Mesothelial cell of epicardium (in vitro differentiated cells): ENCODE measurements around the gene SEBOX. TPM values are rescaled to one million over a fixed set of nuclear protein-coding genes. Genes with fewer than 3 reads are reported as not detected.
A peak's percentile ranks its signal among the peaks of the same experiment; 100 is the strongest.

Experiments
- DNase-seq, 2 experiments: peaks; one replicate each; pipeline ENCODE4 v3.0.0; 2021; ENCODE audit warnings: low spot score in 2 of 2; ENCODE audit not compliant: unreplicated experiment in 2 of 2
- H3K27ac Mint-ChIP-seq: 2 replicates; pipeline ENCODE4 v1.8.0; 2021; ENCODE audit warnings: mixed read lengths
- H3K27me3 Mint-ChIP-seq: 2 replicates; pipeline ENCODE4 v1.8.0; 2021; ENCODE audit warnings: low read depth, mixed read lengths
- H3K36me3 Mint-ChIP-seq: 2 replicates; pipeline ENCODE4 v1.8.0; 2021; ENCODE audit warnings: mixed read lengths
- H3K4me1 Mint-ChIP-seq: 2 replicates; pipeline ENCODE4 v1.8.0; 2021; ENCODE audit warnings: mixed read lengths
- H3K4me3 Mint-ChIP-seq: 2 replicates; pipeline ENCODE4 v1.8.0; 2021; ENCODE audit warnings: mild to moderate bottlenecking, moderate library complexity, mixed read lengths
- H3K9me3 Mint-ChIP-seq: 2 replicates; pipeline ENCODE4 v1.8.0; 2021; ENCODE audit warnings: mixed read lengths
- CTCF ChIP-seq: fragments of 200-600 bp; sonication (generic); IDR thresholded peaks from one replicate; pipeline ENCODE4 v1.5.0; 2021; ENCODE audit warnings: antibody characterized with exemption; ENCODE audit not compliant: unreplicated experiment
- total RNA-seq: library from RNA; stranded (reverse); gene quantifications from 3 replicates; pipeline ENCODE4 v1.2.1, GENCODE V29; 2021

Gene SEBOX
- total RNA-seq, 1 donor from 2014 or later, result not detected

- peaks cover 9% of the 10 kb centered on the region for H3K4me1 Mint-ChIP-seq
Measured at GRCh38 chr17:28379814-28380801, 15.1 kb upstream of the SEBOX start.

GRCh38 chr17:28372945-28373274, 7.9 kb upstream of the SEBOX start:
- no peaks in the 10 kb centered on the region for H3K36me3 Mint-ChIP-seq
- no peak overlapping the region for H3K27ac Mint-ChIP-seq
- peaks cover 13% of the 10 kb centered on the region for H3K4me1 Mint-ChIP-seq
- peak overlapping the region; percentile 57 for H3K4me3 Mint-ChIP-seq
- DNase-seq, result no peak
- TF ChIP-seq CTCF, result no peak
- no peaks in the 10 kb centered on the region for H3K9me3 Mint-ChIP-seq
- H3K27me3 Mint-ChIP-seq, result peaks cover 30% of the 10 kb centered on the region

More at GRCh38 chr17:28379814-28380801, 15.1 kb upstream of the SEBOX start:
- Mint-ChIP-seq H3K27ac (no peak overlapping the region), H3K4me3 (no peak overlapping the region), H3K27me3 (peaks cover 65% of the 10 kb centered on the region), H3K9me3 (no peaks in the 10 kb centered on the region), H3K36me3 (peaks cover 4% of the 10 kb centered on the region)
- DNase-seq, result no peak
- no peak for TF ChIP-seq CTCF

- DNase-seq, result no peak
Measured at GRCh38 chr17:28372203-28372944, 7.4 kb upstream of the SEBOX start.

GRCh38 chr17:28371245-28372202, 6.5 kb upstream of the SEBOX start, which contains the start of gene SARM1:
Gene SARM1 (plus strand): TSS chr17:28371694. CDS start chr17:28372033, 339 bp downstream.
- peak; percentile 84 to 87 for DNase-seq
- Mint-ChIP-seq H3K36me3 (no peaks in the 10 kb centered on the region), H3K27me3 (peaks cover 30% of the 10 kb centered on the region), H3K9me3 (no peaks in the 10 kb centered on the region), H3K4me3 (peak within 1 kb of the TSS; percentile 77), H3K4me1 (peaks cover 13% of the 10 kb centered on the region), H3K27ac (peak within 1 kb of the TSS; percentile 77)
- no peak for TF ChIP-seq CTCF

More at GRCh38 chr17:28372203-28372944, 7.4 kb upstream of the SEBOX start:
- no peak for TF ChIP-seq CTCF
- no peak overlapping the region for H3K27ac Mint-ChIP-seq
- H3K4me1 Mint-ChIP-seq, result peaks cover 13% of the 10 kb centered on the region
- no peaks in the 10 kb centered on the region for H3K9me3 Mint-ChIP-seq
- H3K36me3 Mint-ChIP-seq, result no peaks in the 10 kb centered on the region
- H3K27me3 Mint-ChIP-seq, result peaks cover 30% of the 10 kb centered on the region
- peak overlapping the region; percentile 57 for H3K4me3 Mint-ChIP-seq

- no peak for TF ChIP-seq CTCF
- peaks cover 27% of the 10 kb centered on the region for H3K27me3 Mint-ChIP-seq
- DNase-seq, result no peak
- peaks cover 13% of the 10 kb centered on the region for H3K4me1 Mint-ChIP-seq
- peak overlapping the region; percentile 77 for H3K27ac Mint-ChIP-seq
- no peaks in the 10 kb centered on the region for H3K36me3 Mint-ChIP-seq
- peak overlapping the region; percentile 77 for H3K4me3 Mint-ChIP-seq
- no peaks in the 10 kb centered on the region for H3K9me3 Mint-ChIP-seq
Measured at GRCh38 chr17:28370744-28371103, 5.7 kb upstream of the SEBOX start.
